Measurements from ENCODE around the gene TBX19. TPM values are rescaled to one million over a fixed set of nuclear protein-coding genes. Genes with fewer than 3 reads are reported as not detected.

Gene TBX19
- total RNA-seq, 4 donors from 2014 or later: 0.12 to 0.53 (median 0.36) TPM; not detected in 1

GRCh38 chr1:168261390-168261789 is 19.3 kb upstream of the TBX19 start:
- Histone ChIP-seq H3K36me3 (no peaks in the 10 kb centered on the region), H3K27me3 (no peaks in the 10 kb centered on the region), H3K27ac (no peak overlapping the region), H3K9me3 (peaks cover 0 to 5% (median 2%) of the 10 kb centered on the region in 3 donors), H3K4me1 (peaks cover 20% of the 10 kb centered on the region in 2 donors), H3K4me3 (no peak overlapping the region)
- TF ChIP-seq POLR2A (IDR thresholded peaks at IDR 0.05) (no peak), CTCF (IDR thresholded peaks at IDR 0.05 in 4 of 5, conservative IDR thresholded peaks at IDR 0.05 in 1 of 5) (no peak)
- ATAC-seq: no peak
- intact Hi-C loops (cut with DNase I; ENCODE audit: low total_unique reads): no loop called here
- no peak for DNase-seq
- in situ Hi-C loops (cut with MboI; ENCODE audit: low sequenced_read_pairs in 4 of 4): no loop called here

GRCh38 chr1:168263130-168263529 is 17.5 kb upstream of the TBX19 start:
- H3K27me3 ChIP-seq: no peaks in the 10 kb centered on the region
- H3K27ac ChIP-seq: no peak overlapping the region
- H3K4me1 ChIP-seq: peaks cover 20% of the 10 kb centered on the region in 2 donors
- ATAC-seq (no peak), DNase-seq (no peak)
- no peaks in the 10 kb centered on the region for H3K9me3 ChIP-seq
- intact Hi-C loops (cut with DNase I; ENCODE audit: low total_unique reads) (no loop called here), in situ Hi-C loops (cut with MboI; ENCODE audit: low sequenced_read_pairs in 4 of 4) (no loop called here)
- no peak overlapping the region for H3K4me3 ChIP-seq
- TF ChIP-seq CTCF (IDR thresholded peaks at IDR 0.05 in 4 of 5, conservative IDR thresholded peaks at IDR 0.05 in 1 of 5) (no peak), POLR2A (IDR thresholded peaks at IDR 0.05) (no peak)
- H3K36me3 ChIP-seq: no peaks in the 10 kb centered on the region

GRCh38 chr1:168264296-168264695 is 16.4 kb upstream of the TBX19 start:
- Histone ChIP-seq H3K9me3 (no peaks in the 10 kb centered on the region), H3K4me1 (peaks cover 20% of the 10 kb centered on the region in 2 donors), H3K4me3 (no peak overlapping the region), H3K27me3 (no peaks in the 10 kb centered on the region), H3K36me3 (no peaks in the 10 kb centered on the region), H3K27ac (no peak overlapping the region)
- no peak for DNase-seq
- in situ Hi-C loops (cut with MboI; ENCODE audit: low sequenced_read_pairs in 4 of 4) (no loop called here), intact Hi-C loops (cut with DNase I; ENCODE audit: low total_unique reads) (no loop called here)
- no peak for ATAC-seq
- TF ChIP-seq CTCF (IDR thresholded peaks at IDR 0.05 in 4 of 5, conservative IDR thresholded peaks at IDR 0.05 in 1 of 5) (no peak), POLR2A (IDR thresholded peaks at IDR 0.05) (no peak)

GRCh38 chr1:168265596-168265995 is 15.1 kb upstream of the TBX19 start:
- H3K4me3 ChIP-seq: no peak overlapping the region
- ATAC-seq: no peak
- intact Hi-C loops (cut with DNase I; ENCODE audit: low total_unique reads): no loop called here
- no peak for DNase-seq
- no peaks in the 10 kb centered on the region for H3K9me3 ChIP-seq
- H3K36me3 ChIP-seq: no peaks in the 10 kb centered on the region
- no peaks in the 10 kb centered on the region for H3K27me3 ChIP-seq
- no peak for TF ChIP-seq CTCF (IDR thresholded peaks at IDR 0.05 in 4 of 5, conservative IDR thresholded peaks at IDR 0.05 in 1 of 5)
- TF ChIP-seq POLR2A (IDR thresholded peaks at IDR 0.05): no peak
- H3K4me1 ChIP-seq: peaks cover 12% of the 10 kb centered on the region in 2 donors
- no peak overlapping the region for H3K27ac ChIP-seq
- in situ Hi-C loops (cut with MboI; ENCODE audit: low sequenced_read_pairs in 4 of 4): no loop called here

DNA sequence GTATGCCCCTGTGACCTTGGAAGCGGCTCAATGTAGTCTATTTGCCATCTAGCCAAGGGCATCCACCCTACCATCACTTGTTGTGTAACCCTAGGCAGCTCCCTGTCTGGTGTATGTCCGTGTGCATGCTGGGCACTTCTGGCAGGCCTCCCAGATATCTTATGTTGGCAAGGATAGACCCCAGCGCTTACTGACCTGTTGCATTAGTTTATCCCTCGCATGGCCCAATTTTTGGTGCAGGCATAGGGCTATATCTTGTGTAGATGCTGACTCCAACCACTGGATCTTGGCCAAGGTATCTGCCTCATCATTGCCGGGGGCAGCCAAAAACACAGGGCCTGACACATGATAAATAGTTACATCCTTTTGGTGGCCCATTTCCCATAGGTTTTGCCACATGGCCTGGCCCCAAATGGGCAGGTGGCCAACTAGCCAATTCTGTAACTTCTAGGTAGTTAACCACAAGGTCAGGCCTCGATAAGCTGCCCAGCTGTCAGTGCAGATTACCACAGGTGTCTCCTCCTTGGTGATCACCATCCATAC is 14.0 kb upstream of the TBX19 start:
- no peak overlapping the region for H3K4me3 ChIP-seq
- H3K9me3 ChIP-seq: no peaks in the 10 kb centered on the region
- no peaks in the 10 kb centered on the region for H3K36me3 ChIP-seq
- no peak for ATAC-seq
- H3K27me3 ChIP-seq: no peaks in the 10 kb centered on the region
- no peak for TF ChIP-seq POLR2A (IDR thresholded peaks at IDR 0.05)
- TF ChIP-seq CTCF (IDR thresholded peaks at IDR 0.05 in 4 of 5, conservative IDR thresholded peaks at IDR 0.05 in 1 of 5): no peak
- intact Hi-C loops (cut with DNase I; ENCODE audit: low total_unique reads): no loop called here
- H3K4me1 ChIP-seq: peaks cover under 1 to 1% of the 10 kb centered on the region in 2 donors
- no peak for DNase-seq
- in situ Hi-C loops (cut with MboI; ENCODE audit: low sequenced_read_pairs in 4 of 4): no loop called here
- no peak overlapping the region for H3K27ac ChIP-seq
